ENCODE results near the gene RILP. TPM values are rescaled to one million over a fixed set of nuclear protein-coding genes. Genes with fewer than 3 reads are reported as not detected.

Gene RILP
- total RNA-seq: 7.0 and 7.5 TPM in 2 replicates

GRCh38 chr17:1649844-1650501 lies at the start of gene RILP:
Gene RILP, minus strand, starts transcription at chr17:1649866. Its CDS starts 62 bp downstream, at chr17:1649804.

DNA sequence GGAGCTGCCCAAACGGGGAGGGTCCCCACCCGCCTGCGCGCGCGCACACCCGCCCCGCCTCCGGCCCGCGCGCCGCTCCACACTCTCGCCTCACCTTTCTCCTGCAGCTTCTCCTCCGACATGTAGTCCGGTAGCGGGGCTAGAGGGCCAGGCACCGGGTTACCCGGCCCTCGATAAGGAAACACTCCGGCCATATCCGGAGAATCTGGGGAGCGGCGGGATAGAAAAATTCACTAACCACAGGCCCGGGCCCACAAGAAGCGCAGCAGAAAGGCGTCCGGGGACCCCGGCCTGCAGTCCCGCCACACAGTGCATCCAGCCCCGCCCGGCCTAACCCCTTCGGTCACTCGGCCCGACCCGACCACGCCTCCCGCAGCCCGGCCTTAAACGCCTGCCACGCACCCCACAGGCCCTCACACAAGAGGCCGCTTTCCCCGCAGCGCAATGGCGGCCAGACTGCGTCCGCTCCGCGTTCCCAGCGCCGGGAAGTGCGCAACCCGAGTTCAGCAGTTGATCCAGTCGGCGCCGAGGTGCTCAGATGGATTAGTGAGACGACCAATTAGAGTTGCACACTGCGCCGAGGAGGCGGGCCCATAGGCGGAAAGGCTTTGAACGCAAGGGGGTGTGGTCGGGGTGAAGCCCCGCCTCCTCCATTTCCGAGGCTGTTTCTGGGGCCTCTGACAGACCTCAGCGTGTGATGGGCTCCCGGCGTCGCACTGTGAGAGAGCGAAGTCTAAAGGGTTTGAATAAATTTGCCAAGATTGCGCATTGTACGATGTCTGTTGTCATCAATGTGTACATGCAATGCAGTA lies 34.9 kb upstream of the RILP start, which contains the start of gene PRPF8:
Gene PRPF8, minus strand, starts transcription at position 490 of the 812 bp plus-strand sequence. Its CDS starts 296 bp downstream, at position 194.

GRCh38 chr17:1645207-1646171 lies 4.2 kb downstream of the RILP start, which contains the start of gene SCARF1:
Gene SCARF1, minus strand, starts transcription at chr17:1645732. Its CDS starts 35 bp downstream, at chr17:1645697.

DNA sequence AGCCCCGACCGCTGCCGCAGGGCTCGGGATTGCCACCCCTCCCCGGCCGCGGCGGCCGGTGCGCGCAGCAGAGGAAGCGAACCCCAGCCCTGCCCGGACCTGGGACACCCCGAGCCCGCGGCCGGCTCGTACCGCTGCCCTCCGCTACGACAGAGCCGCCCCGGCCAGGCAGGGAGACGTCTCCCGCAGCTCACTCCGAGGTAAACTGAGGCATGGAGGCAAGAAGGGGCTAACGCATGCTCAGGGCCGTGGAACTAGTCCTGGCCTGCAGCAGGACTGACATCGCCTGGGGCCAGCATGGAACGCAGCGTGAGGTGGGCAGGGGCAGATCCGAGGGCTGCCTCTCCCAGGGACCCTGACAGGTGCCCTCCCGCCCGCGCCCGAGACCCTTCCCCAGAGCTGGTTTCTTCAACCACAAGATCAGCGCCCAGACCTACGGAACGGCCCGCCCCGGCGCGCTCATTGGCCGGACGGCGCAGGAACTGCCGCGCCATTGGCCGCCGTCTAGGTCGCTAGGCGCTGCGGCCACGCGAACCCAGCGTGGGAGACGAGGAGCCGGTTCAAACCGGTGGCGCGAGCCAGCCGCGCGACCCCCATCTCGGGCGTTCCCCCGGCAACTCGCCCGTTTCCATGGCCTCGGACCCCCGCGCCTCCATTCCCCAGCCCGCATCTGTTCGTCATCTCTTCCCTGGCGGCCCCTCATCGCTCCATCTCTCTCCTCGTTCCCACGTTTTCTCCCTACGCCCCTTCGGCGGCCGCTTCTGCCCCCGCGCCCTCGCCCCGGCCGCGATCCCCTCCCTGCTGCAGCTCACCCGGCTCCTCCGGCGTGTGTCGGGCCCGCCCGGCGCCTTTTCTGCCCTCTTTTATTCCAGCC lies 21.4 kb downstream of the RILP start, which contains the start of gene SLC43A2:
Gene SLC43A2, minus strand, starts transcription at position 853 of the 874 bp plus-strand sequence. CDS start 960 bp downstream, outside the sequence.

Small RNA genes within 50 kb of the gene (small RNA-seq; reads per million reads assigned to genes)
- not detected for gene RN7SL105P

Other genes starting within 250 kb of the RILP start
- gene YWHAE, start 249.6 kb downstream of the RILP start, total RNA-seq: 450 and 691 TPM in 2 replicates
- 82.8 and 129 TPM in 2 replicates for gene CRK, start 193.6 kb downstream of the RILP start, total RNA-seq
- 152 and 199 TPM in 2 replicates for gene MYO1C, start 157.2 kb downstream of the RILP start, total RNA-seq
- gene INPP5K, start 133.3 kb downstream of the RILP start, total RNA-seq: 25.6 and 26.7 TPM in 2 replicates
- 11.8 and 18.5 TPM in 2 replicates for gene PITPNA, start 87.1 kb downstream of the RILP start, total RNA-seq
- 3.9 and 4.3 TPM in 2 replicates for gene SLC43A2, start 21.0 kb downstream of the RILP start, total RNA-seq
- 0.43 and 0.79 TPM in 2 replicates for gene SCARF1, start 4.1 kb downstream of the RILP start, total RNA-seq
- 123 and 169 TPM in 2 replicates for gene PRPF8, start 35.0 kb upstream of the RILP start, total RNA-seq
- 2.9 and 5.9 TPM in 2 replicates for gene TLCD2, start 60.5 kb upstream of the RILP start, total RNA-seq
- gene WDR81, start 74.8 kb upstream of the RILP start, total RNA-seq: 22.8 and 24.8 TPM in 2 replicates
- gene SERPINF2, start 93.0 kb upstream of the RILP start, total RNA-seq: 0.79 and 0.87 TPM in 2 replicates
- 0.33 and 1.2 TPM in 2 replicates for gene SERPINF1, start 112.2 kb upstream of the RILP start, total RNA-seq
- 8.0 and 17.3 TPM in 2 replicates for gene SMYD4, start 180.0 kb upstream of the RILP start, total RNA-seq
- 13.0 and 14.6 TPM in 2 replicates for gene RPA1, start 180.1 kb upstream of the RILP start, total RNA-seq

Measured in placental epithelial cell (primary cell).